HepG2 (cell line): ENCODE data around the gene CCT6A. TPM values are rescaled to one million over a fixed set of nuclear protein-coding genes. Genes with fewer than 3 reads are reported as not detected.

Source experiments
- CCAR2 ChIP-seq: fragments of 200-400 bp; formaldehyde crosslinking; optimal IDR thresholded peaks from 2 replicates; pipeline ENCODE3; 2018; ENCODE audit warnings: low read depth, mild to moderate bottlenecking, low read length, moderate library complexity
- MLLT10 ChIP-seq: sonication (generic); formaldehyde crosslinking; IDR thresholded peaks from 2 replicates; pipeline ENCODE4 v1.4.0; 2020; ENCODE audit warnings: missing genetic modification reagents
- NCOA2 ChIP-seq: sonication (generic); formaldehyde crosslinking; IDR thresholded peaks from 2 replicates; pipeline ENCODE4 v1.8.0; 2022; ENCODE audit warnings: inconsistent platforms
- SCMH1 ChIP-seq: sonication (generic); formaldehyde crosslinking; IDR thresholded peaks from 2 replicates; pipeline ENCODE4 v1.9.0; 2021; ENCODE audit warnings: missing genetic modification reagents, mild to moderate bottlenecking, borderline replicate concordance
- TBX2 ChIP-seq: sonication (generic); formaldehyde crosslinking; IDR thresholded peaks from 2 replicates; pipeline ENCODE4 v1.5.0; 2020; ENCODE audit warnings: missing genetic modification reagents, mild to moderate bottlenecking, borderline replicate concordance
- ZNF143 ChIP-seq: sonication (generic); formaldehyde crosslinking; IDR thresholded peaks from 2 replicates; pipeline ENCODE4 v1.4.0; 2020; ENCODE audit warnings: missing genetic modification reagents
- ZNF558 ChIP-seq: sonication (generic); formaldehyde crosslinking; IDR thresholded peaks from 2 replicates; pipeline ENCODE4 v1.9.0; 2022; ENCODE audit warnings: mild to moderate bottlenecking, missing genetic modification reagents, borderline replicate concordance
- ZNF737 ChIP-seq: sonication (generic); formaldehyde crosslinking; IDR thresholded peaks from 2 replicates; pipeline ENCODE4 v1.5.0; 2020; ENCODE audit warnings: missing genetic modification reagents, mild to moderate bottlenecking, borderline replicate concordance
- polyA plus RNA-seq, 8 experiments: library from polyadenylated mRNA; depleted of rRNA in 3 of 8; stranded (reverse) in 7 of 8; unstranded in 1 of 8; fragments of >200 nt; fragmentation: Illumina TruSeq in 4 of 8; extraction: Trizol in 4 of 8; gene quantifications; 2 replicates each; pipeline versions ENCODE4 v1.2.1 to v1.2.3, GENCODE V29; 2011 to 2016; ENCODE audit warnings: low read depth in 4 of 8, missing spikeins in 1 of 8, mixed read lengths in 1 of 8; ENCODE audit not compliant: insufficient read depth in 1 of 8
- total RNA-seq, 5 experiments: library from RNA; depleted of rRNA; stranded (reverse); fragments of >200 nt; fragmentation: Illumina TruSeq; extraction: Trizol; gene quantifications; 2 replicates each; pipeline ENCODE4 v1.2.3, GENCODE V29; 2016; ENCODE audit warnings: low read depth in 1 of 5
- TF ChIP-seq, protein P1 (sequence below), 2 experiments: fragments of 450-650 bp in 1 of 2; sonication (generic) in 1 of 2; formaldehyde crosslinking in 1 of 2; IDR thresholded peaks; 2 replicates each; pipeline versions ENCODE4 v1.6.1 to v1.8.0; 2016 to 2022; ENCODE audit warnings: antibody characterized with exemption in 1 of 2, mild to moderate bottlenecking in 1 of 2, missing genetic modification reagents in 1 of 2
- TF ChIP-seq, protein P2 (sequence below): IDR thresholded peaks from 2 replicates; pipeline ENCODE4 v1.6.1; 2016; ENCODE audit warnings: missing biosample characterization, missing genetic modification reagents, low read depth
- TF ChIP-seq, protein P3 (sequence below): sonication (generic); formaldehyde crosslinking; IDR thresholded peaks from 2 replicates; pipeline ENCODE4 v1.4.0; 2020; ENCODE audit warnings: low read depth, missing genetic modification reagents
- TF ChIP-seq, protein P4 (sequence below): IDR thresholded peaks from 2 replicates; pipeline ENCODE4 v1.6.1; 2016; ENCODE audit warnings: mild to moderate bottlenecking, missing biosample characterization, missing genetic modification reagents

Gene CCT6A
- total and polyA plus RNA-seq, 2 of the 13 experiments (the other 11 are each of a cell fraction or from before 2014, with no cell fraction given) = 219 to 292 TPM

DNA sequence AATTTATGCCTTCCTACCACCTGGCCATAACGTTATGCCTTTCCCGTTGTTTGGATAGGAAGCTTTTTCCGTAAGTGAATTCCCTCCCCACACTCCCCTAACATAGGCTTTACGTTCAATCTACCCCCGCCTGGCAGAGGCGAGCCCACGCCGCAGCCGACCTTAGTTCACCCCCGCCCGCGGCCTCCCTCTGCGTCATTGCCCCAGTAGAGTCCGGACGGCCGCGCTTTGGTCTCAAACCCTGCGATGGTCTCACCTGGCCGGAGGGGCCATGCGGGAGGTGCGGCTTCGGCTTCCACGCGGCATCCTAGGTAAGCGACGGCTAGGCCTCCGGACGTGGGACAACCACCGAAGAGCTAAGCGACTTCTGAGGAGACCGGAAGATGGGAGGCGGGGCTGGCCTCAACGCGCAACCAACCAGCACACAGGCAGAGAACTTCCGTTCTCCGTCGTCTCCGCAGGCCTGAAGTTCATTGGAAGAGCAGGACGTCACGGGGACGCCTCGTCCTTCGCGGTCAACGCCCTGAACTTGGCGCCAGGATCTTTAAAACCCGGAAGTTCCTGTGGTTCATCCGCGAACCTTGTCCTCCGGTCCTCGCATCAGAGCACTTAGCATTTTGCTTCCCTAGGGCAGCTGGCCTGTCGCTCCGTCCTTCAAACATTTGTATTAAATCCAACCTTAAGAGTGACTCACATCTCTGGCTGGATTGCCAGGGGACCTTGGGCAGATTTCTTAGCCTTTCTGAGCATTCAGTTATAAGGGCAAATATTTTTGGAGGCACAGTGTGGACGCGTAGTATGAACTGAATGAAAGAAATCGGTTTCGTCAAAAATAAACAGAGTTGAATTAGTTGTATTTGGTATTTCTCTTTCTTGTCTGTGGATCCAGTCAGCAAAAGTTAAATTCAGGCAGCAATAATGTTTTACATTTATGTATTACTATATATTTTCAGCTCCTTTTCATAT, 54.8 kb downstream of the CCT6A start, which contains the start of gene CHCHD2 (continued):
- TF ChIP-seq, protein P1, sequence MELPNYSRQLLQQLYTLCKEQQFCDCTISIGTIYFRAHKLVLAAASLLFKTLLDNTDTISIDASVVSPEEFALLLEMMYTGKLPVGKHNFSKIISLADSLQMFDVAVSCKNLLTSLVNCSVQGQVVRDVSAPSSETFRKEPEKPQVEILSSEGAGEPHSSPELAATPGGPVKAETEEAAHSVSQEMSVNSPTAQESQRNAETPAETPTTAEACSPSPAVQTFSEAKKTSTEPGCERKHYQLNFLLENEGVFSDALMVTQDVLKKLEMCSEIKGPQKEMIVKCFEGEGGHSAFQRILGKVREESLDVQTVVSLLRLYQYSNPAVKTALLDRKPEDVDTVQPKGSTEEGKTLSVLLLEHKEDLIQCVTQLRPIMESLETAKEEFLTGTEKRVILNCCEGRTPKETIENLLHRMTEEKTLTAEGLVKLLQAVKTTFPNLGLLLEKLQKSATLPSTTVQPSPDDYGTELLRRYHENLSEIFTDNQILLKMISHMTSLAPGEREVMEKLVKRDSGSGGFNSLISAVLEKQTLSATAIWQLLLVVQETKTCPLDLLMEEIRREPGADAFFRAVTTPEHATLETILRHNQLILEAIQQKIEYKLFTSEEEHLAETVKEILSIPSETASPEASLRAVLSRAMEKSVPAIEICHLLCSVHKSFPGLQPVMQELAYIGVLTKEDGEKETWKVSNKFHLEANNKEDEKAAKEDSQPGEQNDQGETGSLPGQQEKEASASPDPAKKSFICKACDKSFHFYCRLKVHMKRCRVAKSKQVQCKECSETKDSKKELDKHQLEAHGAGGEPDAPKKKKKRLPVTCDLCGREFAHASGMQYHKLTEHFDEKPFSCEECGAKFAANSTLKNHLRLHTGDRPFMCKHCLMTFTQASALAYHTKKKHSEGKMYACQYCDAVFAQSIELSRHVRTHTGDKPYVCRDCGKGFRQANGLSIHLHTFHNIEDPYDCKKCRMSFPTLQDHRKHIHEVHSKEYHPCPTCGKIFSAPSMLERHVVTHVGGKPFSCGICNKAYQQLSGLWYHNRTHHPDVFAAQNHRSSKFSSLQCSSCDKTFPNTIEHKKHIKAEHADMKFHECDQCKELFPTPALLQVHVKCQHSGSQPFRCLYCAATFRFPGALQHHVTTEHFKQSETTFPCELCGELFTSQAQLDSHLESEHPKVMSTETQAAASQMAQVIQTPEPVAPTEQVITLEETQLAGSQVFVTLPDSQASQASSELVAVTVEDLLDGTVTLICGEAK (IDR thresholded peaks at IDR 0.05) = peak; percentile 88
- TF ChIP-seq, protein P1 (CRISPR knock-in tag; IDR thresholded peaks at IDR 0.05) = peak; percentile 91
- TF ChIP-seq ZNF737 (CRISPR knock-in tag) = no peak
- TF ChIP-seq, protein P2, sequence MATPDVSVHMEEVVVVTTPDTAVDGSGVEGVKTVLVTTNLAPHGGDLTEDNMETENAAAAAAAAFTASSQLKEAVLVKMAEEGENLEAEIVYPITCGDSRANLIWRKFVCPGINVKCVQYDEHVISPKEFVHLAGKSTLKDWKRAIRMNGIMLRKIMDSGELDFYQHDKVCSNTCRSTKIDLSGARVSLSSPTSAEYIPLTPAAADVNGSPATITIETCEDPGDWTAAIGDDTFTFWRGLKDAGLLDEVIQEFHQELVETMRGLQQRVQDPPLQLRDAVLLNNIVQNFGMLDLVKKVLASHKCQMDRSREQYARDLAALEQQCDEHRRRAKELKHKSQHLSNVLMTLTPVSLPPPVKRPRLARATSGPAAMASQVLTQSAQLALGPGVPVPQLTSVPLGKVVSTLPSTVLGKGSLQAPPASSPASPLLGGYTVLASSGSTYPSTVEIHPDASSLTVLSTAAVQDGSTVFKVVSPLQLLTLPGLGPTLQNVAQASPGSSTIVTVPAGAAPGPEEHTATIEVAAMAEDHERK = peak; percentile 51; the same call in 1 of the 2 replicates
- TF ChIP-seq SCMH1 = no peak
- no peak for TF ChIP-seq CCAR2
- TF ChIP-seq MLLT10 (CRISPR knock-in tag) = no peak
- peak; percentile 65; the same call in 1 of the 2 replicates for TF ChIP-seq ZNF558 (CRISPR knock-in tag)
- TF ChIP-seq NCOA2 (CRISPR knock-in tag) = peak; percentile 41; the same call in 1 of the 2 replicates
- TF ChIP-seq, protein P3, sequence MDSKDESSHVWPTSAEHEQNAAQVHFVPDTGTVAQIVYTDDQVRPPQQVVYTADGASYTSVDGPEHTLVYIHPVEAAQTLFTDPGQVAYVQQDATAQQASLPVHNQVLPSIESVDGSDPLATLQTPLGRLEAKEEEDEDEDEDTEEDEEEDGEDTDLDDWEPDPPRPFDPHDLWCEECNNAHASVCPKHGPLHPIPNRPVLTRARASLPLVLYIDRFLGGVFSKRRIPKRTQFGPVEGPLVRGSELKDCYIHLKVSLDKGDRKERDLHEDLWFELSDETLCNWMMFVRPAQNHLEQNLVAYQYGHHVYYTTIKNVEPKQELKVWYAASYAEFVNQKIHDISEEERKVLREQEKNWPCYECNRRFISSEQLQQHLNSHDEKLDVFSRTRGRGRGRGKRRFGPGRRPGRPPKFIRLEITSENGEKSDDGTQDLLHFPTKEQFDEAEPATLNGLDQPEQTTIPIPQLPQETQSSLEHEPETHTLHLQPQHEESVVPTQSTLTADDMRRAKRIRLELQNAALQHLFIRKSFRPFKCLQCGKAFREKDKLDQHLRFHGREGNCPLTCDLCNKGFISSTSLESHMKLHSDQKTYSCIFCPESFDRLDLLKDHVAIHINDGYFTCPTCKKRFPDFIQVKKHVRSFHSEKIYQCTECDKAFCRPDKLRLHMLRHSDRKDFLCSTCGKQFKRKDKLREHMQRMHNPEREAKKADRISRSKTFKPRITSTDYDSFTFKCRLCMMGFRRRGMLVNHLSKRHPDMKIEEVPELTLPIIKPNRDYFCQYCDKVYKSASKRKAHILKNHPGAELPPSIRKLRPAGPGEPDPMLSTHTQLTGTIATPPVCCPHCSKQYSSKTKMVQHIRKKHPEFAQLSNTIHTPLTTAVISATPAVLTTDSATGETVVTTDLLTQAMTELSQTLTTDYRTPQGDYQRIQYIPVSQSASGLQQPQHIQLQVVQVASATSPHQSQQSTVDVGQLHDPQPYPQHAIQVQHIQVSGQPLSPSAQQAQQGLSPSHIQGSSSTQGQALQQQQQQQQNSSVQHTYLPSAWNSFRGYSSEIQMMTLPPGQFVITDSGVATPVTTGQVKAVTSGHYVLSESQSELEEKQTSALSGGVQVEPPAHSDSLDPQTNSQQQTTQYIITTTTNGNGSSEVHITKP (CRISPR knock-in tag) = peak; percentile 74
- peak; percentile 58; the same call in 1 of the 2 replicates for TF ChIP-seq TBX2 (CRISPR knock-in tag)
- TF ChIP-seq, protein P4, sequence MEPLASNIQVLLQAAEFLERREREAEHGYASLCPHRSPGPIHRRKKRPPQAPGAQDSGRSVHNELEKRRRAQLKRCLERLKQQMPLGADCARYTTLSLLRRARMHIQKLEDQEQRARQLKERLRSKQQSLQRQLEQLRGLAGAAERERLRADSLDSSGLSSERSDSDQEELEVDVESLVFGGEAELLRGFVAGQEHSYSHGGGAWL (CRISPR knock-in tag) = peak; percentile 70; the same call in 1 of the 2 replicates
- TF ChIP-seq ZNF143 = peak; percentile 26; the same call in 1 of the 2 replicates
